SK-N-SH treated with all-trans-retinoic acid at 6 μM for 48 hours (cell line): ENCODE results near the gene C2orf66.

ENCODE experiments used
- ARNTL ChIP-seq: fragments of 450-650 bp; formaldehyde crosslinking; IDR thresholded peaks from 2 replicates; pipeline ENCODE4 v1.5.0; 2020; ENCODE audit warnings: low read depth, mild to moderate bottlenecking, moderate library complexity, borderline replicate concordance
- RARB ChIP-seq: fragments of 250-450 bp; sonication (Bioruptor Pico); IDR thresholded peaks from 2 replicates; pipeline ENCODE4 v1.8.0; 2021; ENCODE audit warnings: mild to moderate bottlenecking, moderate library complexity
- TCF4 ChIP-seq: fragments of 250-450 bp; sonication (Bioruptor Pico); IDR thresholded peaks from 2 replicates; pipeline ENCODE4 v1.8.0; 2021; ENCODE audit warnings: mild to moderate bottlenecking, moderate library complexity, borderline replicate concordance
- TF ChIP-seq, protein P1 (sequence below): fragments of 250-450 bp; sonication (Bioruptor Pico); IDR thresholded peaks from 2 replicates; pipeline ENCODE4 v1.8.0; 2021; ENCODE audit warnings: low read depth, mild to moderate bottlenecking, moderate library complexity, borderline replicate concordance

DNA sequence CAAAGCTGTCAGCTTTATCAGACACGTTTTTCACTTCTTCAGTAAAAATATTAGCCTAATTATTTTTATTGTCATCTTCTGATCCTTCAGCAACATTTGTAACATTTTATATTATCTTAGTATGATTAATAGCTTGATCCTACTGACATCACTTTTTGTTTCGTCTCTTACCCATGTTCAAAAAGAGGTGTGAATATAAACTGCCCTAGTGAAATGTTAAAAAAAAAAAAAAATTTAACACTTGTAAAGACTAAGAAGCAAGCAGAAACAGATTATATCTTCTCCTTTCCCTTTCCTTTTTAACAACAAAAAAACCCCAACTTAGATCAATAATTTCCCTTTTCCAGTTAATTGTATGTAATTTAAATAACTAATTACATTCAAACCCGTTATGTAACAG lies 36.2 kb upstream of the C2orf66 start:
- TF ChIP-seq, protein P1, sequence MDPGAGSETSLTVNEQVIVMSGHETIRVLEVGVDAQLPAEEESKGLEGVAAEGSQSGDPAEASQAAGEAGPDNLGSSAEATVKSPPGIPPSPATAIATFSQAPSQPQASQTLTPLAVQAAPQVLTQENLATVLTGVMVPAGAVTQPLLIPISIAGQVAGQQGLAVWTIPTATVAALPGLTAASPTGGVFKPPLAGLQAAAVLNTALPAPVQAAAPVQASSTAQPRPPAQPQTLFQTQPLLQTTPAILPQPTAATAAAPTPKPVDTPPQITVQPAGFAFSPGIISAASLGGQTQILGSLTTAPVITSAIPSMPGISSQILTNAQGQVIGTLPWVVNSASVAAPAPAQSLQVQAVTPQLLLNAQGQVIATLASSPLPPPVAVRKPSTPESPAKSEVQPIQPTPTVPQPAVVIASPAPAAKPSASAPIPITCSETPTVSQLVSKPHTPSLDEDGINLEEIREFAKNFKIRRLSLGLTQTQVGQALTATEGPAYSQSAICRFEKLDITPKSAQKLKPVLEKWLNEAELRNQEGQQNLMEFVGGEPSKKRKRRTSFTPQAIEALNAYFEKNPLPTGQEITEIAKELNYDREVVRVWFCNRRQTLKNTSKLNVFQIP (CRISPR knock-in tag), result no peak
- no peak for TF ChIP-seq RARB
- TF ChIP-seq ARNTL (CRISPR knock-in tag), result no peak
- no peak for TF ChIP-seq TCF4 (CRISPR knock-in tag)
